ENCODE data around the gene KSR1. TPM values are rescaled to one million over a fixed set of nuclear protein-coding genes. Genes with fewer than 3 reads are reported as not detected.

KSR1 gene
- total and polyA plus RNA-seq, 2 of the 8 experiments (the other 6 are each of a cell fraction or from before 2014, with no cell fraction given), result 14.1 to 34.7 TPM

DNA sequence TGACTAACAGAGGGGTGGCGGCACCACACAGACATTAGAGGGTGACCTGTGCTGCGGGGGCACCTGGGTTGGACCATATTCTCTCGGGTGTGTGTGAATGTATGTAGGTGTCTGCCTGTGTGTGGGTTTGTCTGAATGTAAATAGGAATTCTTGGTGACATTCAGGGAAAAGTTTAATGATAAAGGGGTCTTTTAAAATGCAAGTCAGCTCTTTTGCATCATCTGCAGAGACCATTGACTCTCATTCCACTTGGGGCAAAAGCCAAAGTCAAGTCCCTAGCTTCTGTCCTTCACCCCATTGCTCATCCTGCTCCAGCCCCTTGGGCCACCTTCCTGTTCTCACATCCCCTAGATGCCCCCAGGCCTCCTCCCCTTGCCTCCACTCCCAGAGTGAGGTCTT lies 23.6 kb downstream of the KSR1 start:
- Histone ChIP-seq H4K20me1 (replicated peaks in 1 of 2; ENCODE audit: control insufficient read depth in 1 of 2, insufficient read depth in 2 of 2, low read length in 2 of 2) (peaks cover 0 to 6% of the 10 kb centered on the region in 2 experiments), H2BK20ac (ENCODE audit: low read length) (no peak overlapping the region), H3K14ac (ENCODE audit: insufficient read length) (no peak overlapping the region), H3K27me3 (replicated peaks in 1 of 4; ENCODE audit: control insufficient read depth in 3 of 4, extremely low read depth in 1 of 4, insufficient read depth in 3 of 4, low read length in 3 of 4) (no peaks in the 10 kb centered on the region), H4K8ac (ENCODE audit: extremely low read depth, insufficient read depth, low read length) (no peak overlapping the region), H2BK120ac (replicated peaks; ENCODE audit: low read depth, low read length) (no peak overlapping the region), H4K5ac (ENCODE audit: insufficient read length, low read depth, low read length) (no peak overlapping the region), H3K23me2 (ENCODE audit: low read depth, low read length) (no peaks in the 10 kb centered on the region), H3K4me2 (ENCODE audit: insufficient read depth in 1 of 2, low read depth in 2 of 2, low read length in 2 of 2) (peak overlapping the region; percentile 26 to 34; a peak in 3 of 4 replicates), H3K4ac (replicated peaks; ENCODE audit: insufficient read length, low read depth, low read length) (peak overlapping the region; percentile 13), H2AFZ (ENCODE audit: low read length) (no peak overlapping the region), H2BK5ac (ENCODE audit: low read depth, low read length) (no peak overlapping the region; the same call in 1 of the 2 replicates), H3K4me3 (ENCODE audit: extremely low read depth in 1 of 4, insufficient read depth in 2 of 4, low read depth in 3 of 4, low read length in 4 of 4) (no peak overlapping the region), H4K91ac (replicated peaks; ENCODE audit: insufficient read length, low read length) (peak overlapping the region; percentile 34), H2BK12ac (ENCODE audit: low read depth, low read length) (no peak overlapping the region), H3K18ac (ENCODE audit: extremely low read depth, low read length) (0 out of 2 replicates have a peak overlapping the region, but pooled peaks have one; percentile 40), H3K56ac (replicated peaks; ENCODE audit: insufficient read length, low read depth, low read length) (no peak overlapping the region), H3K23ac (ENCODE audit: insufficient read length) (no peak overlapping the region), H3K79me2 (ENCODE audit: control insufficient read depth in 1 of 2, insufficient read depth in 2 of 2, low read length in 2 of 2) (peaks cover 0 to 81% of the 10 kb centered on the region in 2 experiments; a peak in 3 of 4 replicates), H3K27ac (ENCODE audit: low read depth, low read length) (no peak overlapping the region), H3K79me1 (ENCODE audit: low read depth, low read length) (peaks cover 5% of the 10 kb centered on the region; the same call in 1 of the 2 replicates), H3K9ac (replicated peaks in 1 of 4; ENCODE audit: extremely low read depth in 1 of 4, low read depth in 3 of 4, low read length in 3 of 4) (no peak overlapping the region), H2AK5ac (ENCODE audit: low read depth, low read length) (peak overlapping the region; percentile 70; the same call in 1 of the 2 replicates), H3K4me1 (replicated peaks in 1 of 4; ENCODE audit: control insufficient read depth in 3 of 4, insufficient read depth in 4 of 4, low read length in 3 of 4) (peaks cover 5 to 26% (median 12%) of the 10 kb centered on the region in 4 experiments; a peak in 6 of 7 replicates), H3K9me3 (ENCODE audit: insufficient read depth in 2 of 2, low read depth in 1 of 2, low read length in 1 of 2) (no peaks in the 10 kb centered on the region), H2BK15ac (ENCODE audit: low read length) (no peak overlapping the region), H3K36me3 (ENCODE audit: control insufficient read depth in 2 of 4, insufficient read depth in 4 of 4, low read length in 3 of 4) (no peaks in the 10 kb centered on the region)
- ChIA-PET POLR2A (ENCODE audit: partially characterized antibody) (interaction anchor here (1.1 kb wide), 1 partner anchor 9 kb away, joined by 3 read pairs; no protein-coding TSS in a partner anchor), CTCF (ENCODE audit: partially characterized antibody) (interaction anchor here (0.6 to 1.5 kb wide), 5 partner anchors 12 to 38 kb away, joined by 3 to 5 read pairs (median 3); partner anchors contain the start of gene KSR1)
- peak; percentile 24; the same call in 1 of the 2 replicates for TF ChIP-seq MAFK (IDR thresholded peaks at IDR 0.05; ENCODE audit: low read depth, low read length)
- TF ChIP-seq BACH1 (IDR thresholded peaks at IDR 0.05; ENCODE audit: low read length), result no peak
- FAIRE-seq (no peak), DNase-seq (ENCODE audit: low read depth in 1 of 2, low spot score in 2 of 2) (no peak)
- WGBS, 2 experiments (ENCODE audit: extremely low coverage in 1 of 2, insufficient coverage in 1 of 2, insufficient read length in 1 of 2, insufficient replicate concordance in 2 of 2, low coverage in 1 of 2, low lambda C conversion rate in 2 of 2, missing lambda C conversion rate in 1 of 2), result 79% methylated on average over 3 of the region's 3 CpGs; no CpG with 5 or more reads in 1 of the 2 experiments

All from H1 (cell line).